GM12878 (cell line): ENCODE data around the gene BCR. TPM values are rescaled to one million over a fixed set of nuclear protein-coding genes. Genes with fewer than 3 reads are reported as not detected.

Experiments
- ATAC-seq: fragments of 200-7000 bp; cut with Tn5 transposase; 3 replicates; pipeline ENCODE4 v1.9.1; 2020; ENCODE audit warnings: mild to moderate bottlenecking, moderate library complexity
- BruUV-seq: library from RNA; stranded (reverse); fragments of 400-500 nt; replicated peaks from 2 replicates; lab custom pipeline; 2021; lab: Mats Ljungman, UMichigan
- CTCF ChIA-PET: fragments of 300-600 bp; sonication (Branson Sonifier 250); formaldehyde crosslinking; extraction: SDS; loops from one replicate; lab custom pipeline; 2021; ENCODE audit warnings: inconsistent platforms; lab: Yijun Ruan, JAX
- POLR2A ChIA-PET: fragments of 350-600 bp; formaldehyde crosslinking; extraction: SDS; loops from one replicate; lab custom pipeline; 2021; ENCODE audit warnings: inconsistent platforms; lab: Charles Lee
- RAD21 ChIA-PET: fragments of 300-600 bp; sonication (Branson Sonifier 250); formaldehyde crosslinking; loops from one replicate; lab custom pipeline; 2023; ENCODE audit warnings: antibody characterized with exemption; ENCODE audit not compliant: unreplicated experiment; lab: Charles Lee
- SMC1A ChIA-PET: fragments of 300-600 bp; sonication (Branson Sonifier 250); formaldehyde crosslinking; loops from one replicate; lab custom pipeline; 2023; ENCODE audit not compliant: unreplicated experiment, uncharacterized antibody; lab: Charles Lee
- DNase-seq: peaks from one replicate; pipeline ENCODE4 v3.0.0-alpha.2; 2011; ENCODE audit warnings: low read depth, low spot score
- FAIRE-seq: peaks from 3 replicates; lab custom pipeline; 2011; peaks lifted over from hg19 to GRCh38; lab: Jason Lieb, UNC
- H2AFZ ChIP-seq: 2 replicates; pipeline ENCODE4 v1.6.0; 2011; ENCODE audit warnings: low read depth, low read length, control low read depth; ENCODE audit not compliant: control insufficient read depth
- H3K27ac ChIP-seq: 2 replicates; pipeline ENCODE4 v1.5.1; 2011; ENCODE audit warnings: control low read depth; ENCODE audit not compliant: control insufficient read depth, insufficient read depth
- H3K27me3 ChIP-seq, 2 experiments: replicated peaks in 1 of 2; 2 replicates each; pipeline versions ENCODE4 v1.6.0 to v1.6.1; 2011; ENCODE audit warnings: low read length in 1 of 2; ENCODE audit not compliant: control insufficient read depth in 2 of 2, insufficient read depth in 2 of 2
- H3K36me3 ChIP-seq, 2 experiments: 2 replicates each; pipeline ENCODE4 v1.5.1; 2011; ENCODE audit warnings: low read length in 1 of 2; ENCODE audit not compliant: control insufficient read depth in 2 of 2, insufficient read depth in 2 of 2
- H3K4me1 ChIP-seq: 2 replicates; pipeline ENCODE4 v1.6.1; 2011; ENCODE audit warnings: mild to moderate bottlenecking, low read length, moderate library complexity, mixed read lengths; ENCODE audit not compliant: control insufficient read depth, insufficient read depth
- H3K4me2 ChIP-seq: 2 replicates; pipeline ENCODE4 v1.6.0; 2011; ENCODE audit warnings: control low read depth; ENCODE audit not compliant: control insufficient read depth, insufficient read depth
- H3K4me3 ChIP-seq: fragments of 200-600 bp; sonication (generic); 2 replicates; pipeline ENCODE4 v1.5.1; 2016
- H3K79me2 ChIP-seq: 2 replicates; pipeline ENCODE4 v1.6.0; 2011; ENCODE audit warnings: low read length; ENCODE audit not compliant: control insufficient read depth, insufficient read depth
- H3K9ac ChIP-seq: 2 replicates; pipeline ENCODE4 v1.8.0; 2011; ENCODE audit warnings: low read length, control low read depth, mixed read lengths; ENCODE audit not compliant: control insufficient read depth, insufficient read depth
- H3K9me3 ChIP-seq: replicated peaks from 3 replicates; pipeline ENCODE4 v1.5.1; 2011; ENCODE audit warnings: mild to moderate bottlenecking, low read length; ENCODE audit not compliant: control insufficient read depth, insufficient read depth
- H4K20me1 ChIP-seq: 2 replicates; pipeline ENCODE4 v1.6.0; 2011; ENCODE audit not compliant: control insufficient read depth, insufficient read depth
- CEBPB ChIP-seq, 2 experiments: fragments of 150-350 bp in 1 of 2; IDR thresholded peaks; 2 replicates each; pipeline ENCODE4 v1.6.1; 2012 to 2014; ENCODE audit warnings: low read depth in 2 of 2, low read length in 2 of 2, borderline replicate concordance in 1 of 2, inconsistent platforms in 1 of 2
- CHD4 ChIP-seq: fragments of 200-600 bp; sonication (generic); IDR thresholded peaks from 2 replicates; pipeline ENCODE4 v1.6.1; 2016; ENCODE audit warnings: mild to moderate bottlenecking
- ELK1 ChIP-seq: IDR thresholded peaks from 2 replicates; pipeline ENCODE4 v1.6.1; 2012; ENCODE audit warnings: low read depth, low read length, improper control_type of control experiment
- FOS ChIP-seq: IDR thresholded peaks from 3 replicates; pipeline ENCODE4 v1.6.1; 2011; ENCODE audit warnings: borderline replicate concordance; ENCODE audit not compliant: insufficient read length; ENCODE audit errors: extremely low read depth
- HDAC6 ChIP-seq: fragments of 200-600 bp; sonication (generic); IDR thresholded peaks from one replicate; pipeline ENCODE4 v1.8.0; 2017; ENCODE audit warnings: antibody characterized with exemption; ENCODE audit not compliant: unreplicated experiment
- KLF5 ChIP-seq: fragments of 450-650 bp; IDR thresholded peaks from 2 replicates; pipeline ENCODE4 v1.6.1; 2014; ENCODE audit warnings: mild to moderate bottlenecking; ENCODE audit not compliant: partially characterized antibody
- MTA2 ChIP-seq: fragments of 450-650 bp; IDR thresholded peaks from 2 replicates; pipeline ENCODE4 v1.6.1; 2016; ENCODE audit warnings: low read depth, mild to moderate bottlenecking, moderate library complexity
- MYB ChIP-seq: fragments of 150-350 bp; IDR thresholded peaks from 2 replicates; pipeline ENCODE4 v1.6.1; 2014; ENCODE audit warnings: mild to moderate bottlenecking, low read depth, low read length, borderline replicate concordance
- MYC ChIP-seq: IDR thresholded peaks from 2 replicates; pipeline ENCODE4 v1.6.1; 2011; ENCODE audit warnings: mild to moderate bottlenecking, low read length, moderate library complexity, inconsistent platforms; ENCODE audit not compliant: insufficient read depth, insufficient replicate concordance, insufficient read length, severe bottlenecking
- NFYB ChIP-seq: IDR thresholded peaks from 2 replicates; pipeline ENCODE4 v1.6.1; 2011; ENCODE audit warnings: low read depth, mild to moderate bottlenecking, low read length, improper control_type of control experiment, moderate library complexity; ENCODE audit not compliant: insufficient read depth
- SIN3A ChIP-seq: IDR thresholded peaks from 2 replicates; pipeline ENCODE4 v1.6.1; 2012; ENCODE audit warnings: low read depth, low read length, improper control_type of control experiment
- SMARCA5 ChIP-seq: fragments of 450-650 bp; IDR thresholded peaks from 2 replicates; pipeline ENCODE4 v1.6.1; 2017; ENCODE audit warnings: mild to moderate bottlenecking
- SPI1 ChIP-seq: IDR thresholded peaks from 2 replicates; pipeline ENCODE4 v1.6.1; 2011; ENCODE audit warnings: low read depth, mild to moderate bottlenecking, low read length, moderate library complexity, borderline replicate concordance; ENCODE audit not compliant: insufficient read depth
- YY1 ChIP-seq: IDR thresholded peaks from 2 replicates; pipeline ENCODE4 v1.6.1; 2011; ENCODE audit warnings: low read depth, mild to moderate bottlenecking, low read length
- ZZZ3 ChIP-seq: IDR thresholded peaks from 2 replicates; pipeline ENCODE4 v1.6.1; 2011; ENCODE audit warnings: low read depth; ENCODE audit not compliant: control insufficient read depth, insufficient read length
- WGBS: methylation state at CpG from one replicate; pipeline ENCODE4 v1.1.6; 2016; ENCODE audit warnings: low lambda C conversion rate; ENCODE audit not compliant: insufficient replicate concordance, insufficient coverage; ENCODE audit errors: missing lambda C conversion rate; 5-methylcytosine and 5-hydroxymethylcytosine counted together
- in situ Hi-C: fragments of 300-500 bp; cut with MboI; formaldehyde crosslinking; loops from 9 replicates; pipeline ENCODE4 v1.14.3; 2018; ENCODE audit warnings: mixed read lengths
- intact Hi-C: fragments of 100-400 bp; cut with micrococcal nuclease; formaldehyde crosslinking; loops from one replicate; pipeline ENCODE4 v1.14.2; 2022; ENCODE audit not compliant: unreplicated experiment
- polyA plus RNA-seq, 11 experiments: library from polyadenylated mRNA; depleted of rRNA in 4 of 11; unstranded in 6 of 11; stranded (reverse) in 5 of 11; fragments of >200 nt; fragmentation: Nextera tagmentation in 4 of 11; fragmentation: Illumina TruSeq in 1 of 11; extraction: Ambion mirVana in 4 of 11; extraction: Trizol in 1 of 11; gene quantifications; 1 replicate in 1 of 11; 2 replicates in 10 of 11; pipeline versions ENCODE4 v1.2.1 to v1.2.3, GENCODE V29; 2011 to 2016; ENCODE audit warnings: inconsistent platforms in 2 of 11, missing spikeins in 2 of 11, low read depth in 1 of 11
- total RNA-seq, 4 experiments: library from RNA; depleted of rRNA in 3 of 4; stranded (reverse); fragments of >200 nt in 3 of 4; fragmentation: Illumina TruSeq in 1 of 4; extraction: Trizol in 1 of 4; gene quantifications; 2 replicates each; pipeline versions ENCODE4 v1.2.1 to v1.2.3, GENCODE V29; 2013 to 2021
- TF ChIP-seq, protein P1 (sequence below): IDR thresholded peaks from 2 replicates; pipeline ENCODE4 v1.6.1; 2012; ENCODE audit warnings: low read length, inconsistent platforms

Gene BCR
- total and polyA plus RNA-seq, 10 of the 15 experiments (the other 5 are each of a cell fraction or from before 2014, with no cell fraction given): 1.7 to 64.7 (median 18.4) TPM

DNA sequence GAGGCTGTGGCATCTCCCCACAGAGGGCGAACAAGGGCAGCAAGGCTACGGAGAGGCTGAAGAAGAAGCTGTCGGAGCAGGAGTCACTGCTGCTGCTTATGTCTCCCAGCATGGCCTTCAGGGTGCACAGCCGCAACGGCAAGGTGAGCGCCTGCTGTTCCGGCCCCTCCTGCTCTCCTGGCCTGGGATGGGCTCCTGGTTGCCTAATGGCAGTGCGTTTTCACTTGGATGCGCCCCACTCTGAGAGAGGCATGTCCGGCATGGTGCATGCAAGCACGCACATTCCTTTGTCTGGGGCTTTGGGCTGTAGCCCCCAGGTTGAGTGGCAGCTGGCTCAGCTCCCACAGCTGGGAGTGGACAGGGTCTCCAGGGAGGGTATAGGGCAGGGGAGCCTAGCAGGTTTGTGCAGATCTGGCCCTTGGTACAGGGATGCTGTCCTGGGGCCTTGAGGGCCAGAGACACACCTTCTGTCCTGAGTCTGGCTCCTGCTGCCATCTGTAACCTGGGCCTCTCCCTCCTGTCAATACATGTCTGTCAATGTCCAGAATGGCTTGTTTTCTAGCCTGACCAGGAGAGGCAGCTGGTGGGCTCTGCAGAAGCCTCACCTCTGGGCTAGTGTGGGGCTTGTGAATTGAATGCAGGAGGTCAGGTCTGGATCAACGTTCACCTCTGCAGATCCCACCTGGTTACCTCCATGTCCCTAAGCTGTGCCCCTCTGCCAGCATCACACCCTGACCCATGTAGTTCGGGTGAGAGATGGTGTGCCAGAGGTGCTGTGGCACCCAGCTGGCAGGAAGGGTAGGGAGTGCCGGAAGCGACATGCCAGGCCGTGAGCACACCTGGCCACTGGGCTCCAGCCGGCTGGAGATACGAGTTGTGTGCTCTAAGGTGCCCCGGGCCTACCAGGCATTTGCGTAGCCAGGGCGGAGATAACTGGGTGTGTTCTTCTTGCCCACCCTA is 107.1 kb downstream of the BCR start:
- CTCF ChIA-PET: no interaction called here
- no peak for TF ChIP-seq KLF5
- no peak for TF ChIP-seq MTA2
- no peak for TF ChIP-seq MYC
- no peak for TF ChIP-seq CHD4
- TF ChIP-seq SMARCA5: no peak
- no peak for TF ChIP-seq ZZZ3
- no peak for TF ChIP-seq FOS
- no peak for TF ChIP-seq NFYB
- no peak for TF ChIP-seq MYB
- no peak for TF ChIP-seq SPI1
- TF ChIP-seq CEBPB (IDR thresholded peaks at IDR 0.05; ENCODE audit: borderline replicate concordance in 1 of 2, low read depth in 2 of 2, low read length in 2 of 2): no peak
- TF ChIP-seq, protein P1, sequence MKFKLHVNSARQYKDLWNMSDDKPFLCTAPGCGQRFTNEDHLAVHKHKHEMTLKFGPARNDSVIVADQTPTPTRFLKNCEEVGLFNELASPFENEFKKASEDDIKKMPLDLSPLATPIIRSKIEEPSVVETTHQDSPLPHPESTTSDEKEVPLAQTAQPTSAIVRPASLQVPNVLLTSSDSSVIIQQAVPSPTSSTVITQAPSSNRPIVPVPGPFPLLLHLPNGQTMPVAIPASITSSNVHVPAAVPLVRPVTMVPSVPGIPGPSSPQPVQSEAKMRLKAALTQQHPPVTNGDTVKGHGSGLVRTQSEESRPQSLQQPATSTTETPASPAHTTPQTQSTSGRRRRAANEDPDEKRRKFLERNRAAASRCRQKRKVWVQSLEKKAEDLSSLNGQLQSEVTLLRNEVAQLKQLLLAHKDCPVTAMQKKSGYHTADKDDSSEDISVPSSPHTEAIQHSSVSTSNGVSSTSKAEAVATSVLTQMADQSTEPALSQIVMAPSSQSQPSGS: no peak
- TF ChIP-seq YY1: no peak
- TF ChIP-seq SIN3A: no peak
- no peak for TF ChIP-seq ELK1
- no peak for TF ChIP-seq HDAC6
- POLR2A ChIA-PET: no interaction called here
- in situ Hi-C loops (loop anchor here (25.0 kb wide), 1 partner anchor 475 kb away; no protein-coding TSS in a partner anchor), intact Hi-C loops (no loop called here)
- Histone ChIP-seq H3K4me2 (no peak overlapping the region), H3K9ac (no peak overlapping the region), H3K4me1 (peaks cover 9% of the 10 kb centered on the region), H3K4me3 (no peak overlapping the region), H3K9me3 (no peaks in the 10 kb centered on the region), H3K27me3 (no peaks in the 10 kb centered on the region), H3K79me2 (no peaks in the 10 kb centered on the region), H4K20me1 (no peaks in the 10 kb centered on the region), H3K36me3 (peaks cover 9 to 20% of the 10 kb centered on the region in 2 experiments; a peak in 3 of 4 replicates), H3K27ac (no peak overlapping the region), H2AFZ (no peak overlapping the region)
- no peak for DNase-seq
- no TSS peak for BruUV-seq
- WGBS: 88% methylated on average over 21 of the region's 21 CpGs
- ATAC-seq: no peak
- SMC1A ChIA-PET: interaction anchor here (0.6 kb wide), 1 partner anchor 141 kb away, joined by 3 read pairs; no protein-coding TSS in a partner anchor
- RAD21 ChIA-PET: no interaction called here
- FAIRE-seq: no peak
